HCT116 (cell line): ENCODE results near the gene RAPGEF1. TPM values are rescaled to one million over a fixed set of nuclear protein-coding genes. Genes with fewer than 3 reads are reported as not detected.

ENCODE experiments used
- ATAC-seq: fragments of 200-7000 bp; cut with Tn5 transposase; 2 replicates; pipeline ENCODE4 v1.9.1; 2020; ENCODE audit warnings: mild to moderate bottlenecking, moderate library complexity
- BruUV-seq: library from RNA; stranded (reverse); fragments of 400-500 nt; replicated peaks from 2 replicates; lab custom pipeline; 2021; lab: Mats Ljungman, UMichigan
- CTCF ChIA-PET: fragments of 300-600 bp; sonication (Branson Sonifier 250); formaldehyde crosslinking; loops from one replicate; lab custom pipeline; 2021; ENCODE audit warnings: antibody characterized with exemption; lab: Charles Lee
- POLR2A ChIA-PET: fragments of 300-600, 350-600 bp; sonication (Branson Sonifier 250); formaldehyde crosslinking; loops from one replicate; lab custom pipeline; 2021; ENCODE audit warnings: antibody characterized with exemption; lab: Charles Lee
- RAD21 ChIA-PET, 2 experiments: fragments of 300-600 bp; sonication (Branson Sonifier 250); formaldehyde crosslinking; loops; one replicate each; lab custom pipeline; 2023; ENCODE audit warnings: low total read pairs in 2 of 2; ENCODE audit not compliant: uncharacterized antibody in 2 of 2, unreplicated experiment in 2 of 2, low non-redundant PET in 1 of 2; lab: Charles Lee
- DNase-seq: peaks from one replicate; pipeline ENCODE4 v3.0.0-alpha.2; 2010; ENCODE audit warnings: low read depth, low spot score
- H2AFZ ChIP-seq: fragments of 200-600 bp; shearing (Covaris generic), sonication (generic); 2 replicates; pipeline ENCODE4 v1.6.1; 2017; ENCODE audit warnings: low read depth, mixed run types, mixed read lengths, antibody characterized with exemption, low read length; ENCODE audit not compliant: poor library complexity, severe bottlenecking
- H3K27ac ChIP-seq: 2 replicates; pipeline ENCODE4 v1.5.1; 2012; ENCODE audit warnings: low read depth, low read length
- H3K27me3 ChIP-seq: fragments of 200-600 bp; sonication (generic); 2 replicates; pipeline ENCODE4 v1.6.1; 2016; ENCODE audit warnings: mixed run types, low read length, mixed read lengths; ENCODE audit not compliant: insufficient read depth
- H3K36me3 ChIP-seq, 2 experiments: fragments of 200-500 bp in 1 of 2; fragments of 200-600 bp in 1 of 2; sonication (Bioruptor generic) in 1 of 2; sonication (generic) in 1 of 2; 2 replicates each; pipeline versions ENCODE4 v1.5.1 to v1.6.1; 2014 to 2016; ENCODE audit warnings: low read length in 2 of 2, inconsistent platforms in 1 of 2, mixed read lengths in 1 of 2, mixed run types in 1 of 2; ENCODE audit not compliant: insufficient read depth in 2 of 2, control insufficient read depth in 1 of 2
- H3K4me1 ChIP-seq, 2 experiments: fragments of 200-600 bp in 1 of 2; sonication (generic) in 1 of 2; 2 replicates each; pipeline versions ENCODE4 v1.5.1 to v1.6.1; 2012 to 2017; ENCODE audit warnings: low read length in 2 of 2, inconsistent platforms in 1 of 2, mild to moderate bottlenecking in 1 of 2, mixed read lengths in 1 of 2, mixed run types in 1 of 2, moderate library complexity in 1 of 2; ENCODE audit not compliant: insufficient read depth in 2 of 2, control insufficient read depth in 1 of 2
- H3K4me2 ChIP-seq: fragments of 200-600 bp; sonication (generic); 2 replicates; pipeline ENCODE4 v1.6.1; 2017; ENCODE audit warnings: mixed run types, low read length, mixed read lengths
- H3K4me3 ChIP-seq, 2 experiments: fragments of 200-600 bp in 1 of 2; sonication (generic) in 1 of 2; replicated peaks in 1 of 2; 2 replicates each; pipeline ENCODE4 v1.5.1; 2011 to 2016; ENCODE audit warnings: low read length in 2 of 2, control low read depth in 1 of 2, low read depth in 1 of 2, mild to moderate bottlenecking in 1 of 2, mixed read lengths in 1 of 2, mixed run types in 1 of 2
- H3K79me2 ChIP-seq: fragments of 200-600 bp; sonication (generic); 2 replicates; pipeline ENCODE4 v1.6.1; 2017; ENCODE audit warnings: mild to moderate bottlenecking, mixed run types, low read length, moderate library complexity, mixed read lengths; ENCODE audit not compliant: insufficient read depth
- H3K9ac ChIP-seq: fragments of 200-600 bp; sonication (generic); 2 replicates; pipeline ENCODE4 v1.6.1; 2016; ENCODE audit warnings: low read length, mixed read lengths
- H3K9me2 ChIP-seq: fragments of 200-600 bp; sonication (generic), shearing (Covaris generic); 2 replicates; pipeline ENCODE4 v1.6.1; 2017; ENCODE audit warnings: mixed run types, mild to moderate bottlenecking, moderate library complexity; ENCODE audit not compliant: insufficient read depth
- H3K9me3 ChIP-seq, 2 experiments: fragments of 200-500 bp in 1 of 2; fragments of 200-600 bp in 1 of 2; sonication (Bioruptor generic) in 1 of 2; sonication (generic) in 1 of 2; 2 replicates each; pipeline ENCODE4 v1.6.1; 2014 to 2017; ENCODE audit warnings: low read length in 2 of 2, mixed read lengths in 2 of 2, inconsistent platforms in 1 of 2, low read depth in 1 of 2, mild to moderate bottlenecking in 1 of 2, mixed run types in 1 of 2, moderate library complexity in 1 of 2; ENCODE audit not compliant: control insufficient read depth in 1 of 2, insufficient read depth in 1 of 2
- H4K20me1 ChIP-seq: fragments of 200-600 bp; sonication (generic), shearing (Covaris generic); 2 replicates; pipeline ENCODE4 v1.6.1; 2017; ENCODE audit warnings: mixed run types, mild to moderate bottlenecking, moderate library complexity; ENCODE audit not compliant: insufficient read depth
- CBX3 ChIP-seq: IDR thresholded peaks from 2 replicates; pipeline ENCODE4 v1.6.1; 2012; ENCODE audit warnings: low read depth
- CEBPB ChIP-seq: IDR thresholded peaks from 2 replicates; pipeline ENCODE4 v1.6.1; 2012; ENCODE audit warnings: low read depth
- EGR1 ChIP-seq: IDR thresholded peaks from 2 replicates; pipeline ENCODE4 v1.6.1; 2012; ENCODE audit warnings: low read depth
- EZH2 ChIP-seq: fragments of 200-600 bp; sonication (generic); IDR thresholded peaks from 2 replicates; pipeline ENCODE4 v1.6.1; 2017; ENCODE audit warnings: antibody characterized with exemption, mixed run types
- FOSL1 ChIP-seq: IDR thresholded peaks from 2 replicates; pipeline ENCODE4 v1.6.1; 2012; ENCODE audit warnings: low read depth
- POLR2AphosphoS5 ChIP-seq: IDR thresholded peaks from 2 replicates; pipeline ENCODE4 v1.6.1; 2011; ENCODE audit warnings: mild to moderate bottlenecking, low read depth, low read length, moderate library complexity
- SIN3A ChIP-seq: IDR thresholded peaks from 2 replicates; pipeline ENCODE4 v1.6.1; 2012; ENCODE audit warnings: low read depth
- SRF ChIP-seq: IDR thresholded peaks from 2 replicates; pipeline ENCODE4 v1.6.1; 2012; ENCODE audit warnings: low read depth
- TCF7L2 ChIP-seq: IDR thresholded peaks from 2 replicates; pipeline ENCODE4 v1.7.0; 2011; ENCODE audit warnings: borderline replicate concordance, inconsistent platforms; ENCODE audit not compliant: insufficient read depth, insufficient read length; ENCODE audit errors: extremely low read depth
- YY1 ChIP-seq: IDR thresholded peaks from 2 replicates; pipeline ENCODE4 v1.6.1; 2011; ENCODE audit warnings: low read length, low read depth, moderate library complexity, mild to moderate bottlenecking; ENCODE audit not compliant: insufficient replicate concordance; ENCODE audit errors: extremely low read depth
- ZFX ChIP-seq: fragments of 450-650 bp; IDR thresholded peaks from 2 replicates; pipeline ENCODE4 v1.6.1; 2017
- ZNF274 ChIP-seq: fragments of 200-500 bp; sonication (Bioruptor generic); IDR thresholded peaks from 2 replicates; pipeline ENCODE4 v1.6.1; 2014; ENCODE audit warnings: mild to moderate bottlenecking, low read depth, low read length, inconsistent platforms
- intact Hi-C: fragments of 100-400 bp; cut with micrococcal nuclease; formaldehyde crosslinking; loops from 2 replicates; pipeline ENCODE4 v1.10.0; 2022
- total RNA-seq: library from RNA; stranded (reverse); gene quantifications from one replicate; pipeline ENCODE4 v1.2.1, GENCODE V29; 2021; ENCODE audit not compliant: unreplicated experiment
- TF ChIP-seq, protein P1 (sequence below): IDR thresholded peaks from 2 replicates; pipeline ENCODE4 v1.6.1; 2012
- TF ChIP-seq, protein P2 (sequence below): IDR thresholded peaks from 2 replicates; pipeline ENCODE4 v1.6.1; 2012
- TF ChIP-seq, protein P3 (sequence below): IDR thresholded peaks from 2 replicates; pipeline ENCODE4 v1.6.1; 2011; ENCODE audit warnings: mild to moderate bottlenecking, low read length, moderate library complexity; ENCODE audit not compliant: insufficient replicate concordance; ENCODE audit errors: extremely low read depth

Gene RAPGEF1
- total RNA-seq, 1 experiment from 2014 or later: 43.0 TPM

DNA sequence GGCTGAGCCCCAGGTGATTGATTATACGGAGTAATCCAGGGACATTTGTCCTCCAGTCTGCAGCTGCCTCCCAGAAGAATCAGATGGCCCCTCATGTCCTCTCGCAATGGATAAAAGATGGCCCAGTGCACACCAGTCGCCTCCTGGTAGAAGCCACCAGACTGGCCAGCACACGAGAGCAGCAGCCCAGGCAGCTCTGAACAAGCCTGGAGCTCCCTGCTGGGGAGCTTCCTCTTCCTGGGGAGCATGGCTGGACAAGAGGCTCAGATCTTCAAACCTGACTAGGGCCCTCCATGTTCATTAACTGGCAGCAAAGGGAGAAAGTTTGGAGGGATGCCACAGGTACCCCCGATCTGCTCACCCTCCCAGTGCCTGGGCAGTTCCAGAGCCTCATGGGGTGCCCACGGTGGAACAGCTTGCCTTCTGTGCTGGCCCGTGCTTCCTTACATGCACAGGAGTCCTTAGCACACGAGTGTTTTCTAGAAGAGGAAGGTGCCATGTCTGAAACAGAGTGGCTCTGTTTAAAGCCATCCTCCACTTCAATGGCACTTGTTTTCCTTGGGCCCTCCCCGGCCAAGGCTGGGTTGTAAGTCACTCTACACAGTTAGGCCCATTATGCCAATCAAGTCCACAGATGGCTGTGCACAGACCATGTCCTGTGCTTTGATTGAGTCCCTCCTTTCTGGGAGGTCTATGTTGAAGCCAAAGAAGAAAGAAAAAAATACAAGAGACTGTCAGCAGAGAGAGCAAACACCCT lies 118.9 kb downstream of the RAPGEF1 start:
- ChIA-PET RAD21 (no interaction called here), POLR2A (interaction anchor here (0.6 kb wide), 1 partner anchor 29 kb away, joined by 3 read pairs; no protein-coding TSS in a partner anchor), CTCF (no interaction called here)
- no peak overlapping the region for H3K4me3 ChIP-seq
- H3K79me2 ChIP-seq: no peaks in the 10 kb centered on the region
- no peaks in the 10 kb centered on the region for H3K9me2 ChIP-seq
- H4K20me1 ChIP-seq: no peaks in the 10 kb centered on the region
- no peak for DNase-seq
- H3K4me2 ChIP-seq: no peak overlapping the region
- H3K4me1 ChIP-seq: peaks cover 6 to 8% of the 10 kb centered on the region in 2 experiments
- intact Hi-C loops: no loop called here
- TF ChIP-seq, protein P1, sequence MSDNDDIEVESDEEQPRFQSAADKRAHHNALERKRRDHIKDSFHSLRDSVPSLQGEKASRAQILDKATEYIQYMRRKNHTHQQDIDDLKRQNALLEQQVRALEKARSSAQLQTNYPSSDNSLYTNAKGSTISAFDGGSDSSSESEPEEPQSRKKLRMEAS: no peak
- BruUV-seq: no TSS peak
- no peak overlapping the region for H2AFZ ChIP-seq
- ATAC-seq: no peak
- H3K9me3 ChIP-seq: no peaks in the 10 kb centered on the region
- H3K27me3 ChIP-seq: no peaks in the 10 kb centered on the region
- no peak overlapping the region for H3K9ac ChIP-seq
- H3K27ac ChIP-seq: no peak overlapping the region
- peaks cover 0 to 4% of the 10 kb centered on the region in 2 experiments; a peak in 1 of 4 replicates for H3K36me3 ChIP-seq

DNA sequence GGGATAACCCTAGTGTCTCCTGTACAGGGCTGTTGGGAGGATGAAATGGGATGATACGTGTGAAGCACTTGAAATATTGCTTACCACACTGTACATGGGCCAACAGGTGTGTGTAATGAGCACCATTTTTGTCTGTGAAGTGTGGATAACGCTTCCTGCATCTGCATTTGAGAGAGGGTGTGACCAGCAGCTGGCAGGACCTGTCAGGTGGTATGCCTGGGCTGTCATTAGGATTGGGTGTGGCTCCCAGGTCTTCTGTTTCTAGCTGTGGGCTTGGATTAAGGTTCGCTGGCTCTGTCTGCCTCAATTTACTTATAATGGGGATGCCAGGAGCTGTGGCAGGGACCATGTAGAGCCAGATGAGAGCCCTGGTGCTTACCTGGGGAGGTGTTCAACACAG lies 120.2 kb downstream of the RAPGEF1 start:
- Histone ChIP-seq H3K79me2 (no peaks in the 10 kb centered on the region), H3K9me3 (no peaks in the 10 kb centered on the region), H3K27ac (no peak overlapping the region), H3K4me3 (no peak overlapping the region), H3K4me2 (no peak overlapping the region), H3K4me1 (peaks cover 6 to 8% of the 10 kb centered on the region in 2 experiments), H3K9me2 (no peaks in the 10 kb centered on the region), H3K27me3 (no peaks in the 10 kb centered on the region), H3K36me3 (peaks cover 0 to 4% of the 10 kb centered on the region in 2 experiments; a peak in 1 of 4 replicates), H3K9ac (no peak overlapping the region), H2AFZ (no peak overlapping the region), H4K20me1 (no peaks in the 10 kb centered on the region)
- no TSS peak for BruUV-seq
- TF ChIP-seq FOSL1 (no peak), POLR2AphosphoS5 (no peak), TCF7L2 (no peak), EZH2 (no peak), ZFX (no peak), SIN3A (no peak), EGR1 (no peak), CEBPB (no peak), SRF (no peak), CBX3 (no peak), ZNF274 (no peak), YY1 (no peak)
- TF ChIP-seq, protein P2, sequence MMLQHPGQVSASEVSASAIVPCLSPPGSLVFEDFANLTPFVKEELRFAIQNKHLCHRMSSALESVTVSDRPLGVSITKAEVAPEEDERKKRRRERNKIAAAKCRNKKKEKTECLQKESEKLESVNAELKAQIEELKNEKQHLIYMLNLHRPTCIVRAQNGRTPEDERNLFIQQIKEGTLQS: no peak
- TF ChIP-seq, protein P3, sequence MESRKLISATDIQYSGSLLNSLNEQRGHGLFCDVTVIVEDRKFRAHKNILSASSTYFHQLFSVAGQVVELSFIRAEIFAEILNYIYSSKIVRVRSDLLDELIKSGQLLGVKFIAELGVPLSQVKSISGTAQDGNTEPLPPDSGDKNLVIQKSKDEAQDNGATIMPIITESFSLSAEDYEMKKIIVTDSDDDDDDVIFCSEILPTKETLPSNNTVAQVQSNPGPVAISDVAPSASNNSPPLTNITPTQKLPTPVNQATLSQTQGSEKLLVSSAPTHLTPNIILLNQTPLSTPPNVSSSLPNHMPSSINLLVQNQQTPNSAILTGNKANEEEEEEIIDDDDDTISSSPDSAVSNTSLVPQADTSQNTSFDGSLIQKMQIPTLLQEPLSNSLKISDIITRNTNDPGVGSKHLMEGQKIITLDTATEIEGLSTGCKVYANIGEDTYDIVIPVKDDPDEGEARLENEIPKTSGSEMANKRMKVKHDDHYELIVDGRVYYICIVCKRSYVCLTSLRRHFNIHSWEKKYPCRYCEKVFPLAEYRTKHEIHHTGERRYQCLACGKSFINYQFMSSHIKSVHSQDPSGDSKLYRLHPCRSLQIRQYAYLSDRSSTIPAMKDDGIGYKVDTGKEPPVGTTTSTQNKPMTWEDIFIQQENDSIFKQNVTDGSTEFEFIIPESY: no peak
- TF ChIP-seq, protein P1: no peak
- ChIA-PET CTCF (no interaction called here), RAD21 (no interaction called here), POLR2A (no interaction called here)
- intact Hi-C loops: no loop called here
- ATAC-seq: no peak
- no peak for DNase-seq
